GM21786 (cell line): ENCODE results near the gene ZNF189.

ENCODE experiments used
- ATAC-seq: cut with Tn5 transposase; IDR thresholded peaks from one replicate; pipeline ENCODE4 v1.9.1; 2021; ENCODE audit not compliant: unreplicated experiment

Gene ZNF189

DNA sequence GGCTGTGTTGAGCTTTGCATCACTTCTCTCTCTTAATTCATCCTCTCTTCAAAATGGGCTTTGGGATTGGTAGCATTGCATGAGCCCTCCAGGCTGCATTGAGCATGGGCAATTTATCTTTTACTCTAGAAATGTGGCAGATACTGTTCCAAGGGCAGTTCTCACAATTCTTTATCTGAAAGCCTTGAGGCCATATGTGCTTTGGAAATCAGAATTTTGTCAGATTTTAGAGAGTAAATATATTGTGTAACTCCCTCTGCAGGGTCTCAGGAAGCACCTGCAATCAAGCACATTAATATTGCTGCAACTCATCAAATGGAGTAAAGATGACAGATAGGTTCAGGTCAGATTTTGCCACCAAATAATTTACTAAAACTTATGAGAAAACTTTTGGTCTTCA is 19.3 kb downstream of the ZNF189 start:
- ATAC-seq: no peak

- no peak for ATAC-seq
These were observed 20.1 kb downstream of the ZNF189 start for GRCh38 chr9:101418518-101419430.

GRCh38 chr9:101419863-101420262 is 21.2 kb downstream of the ZNF189 start:
- no peak for ATAC-seq

- no peak for ATAC-seq
These were observed 23.0 kb downstream of the ZNF189 start for GRCh38 chr9:101421653-101422065.

GRCh38 chr9:101427358-101427757 is 28.7 kb downstream of the ZNF189 start:
- no peak for ATAC-seq

GRCh38 chr9:101427957-101428655 is 29.5 kb downstream of the ZNF189 start:
- ATAC-seq: peak; percentile 75

DNA sequence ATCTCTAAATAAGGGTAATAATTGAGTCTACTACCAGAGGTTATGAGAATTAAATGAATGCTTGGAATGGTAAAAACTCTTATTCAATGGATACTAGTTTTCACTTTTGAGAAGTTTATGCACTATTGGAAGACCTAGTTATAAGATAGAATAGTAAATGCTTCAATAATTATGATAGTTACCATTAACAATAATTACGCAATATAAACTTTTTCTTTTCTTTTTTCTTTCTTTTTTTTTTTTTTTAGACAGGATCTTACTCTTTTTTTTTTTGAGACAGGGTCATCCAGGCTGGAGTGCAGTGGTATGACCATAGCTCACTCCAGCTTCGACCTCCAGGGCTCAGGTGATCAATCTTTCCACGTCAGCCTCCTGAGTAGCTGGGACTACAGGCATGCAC is 30.3 kb downstream of the ZNF189 start:
- ATAC-seq: no peak

- ATAC-seq: no peak
These were observed 31.1 kb downstream of the ZNF189 start for GRCh38 chr9:101429736-101430135.

GRCh38 chr9:101432171-101432570 is 33.5 kb downstream of the ZNF189 start:
- ATAC-seq: no peak

DNA sequence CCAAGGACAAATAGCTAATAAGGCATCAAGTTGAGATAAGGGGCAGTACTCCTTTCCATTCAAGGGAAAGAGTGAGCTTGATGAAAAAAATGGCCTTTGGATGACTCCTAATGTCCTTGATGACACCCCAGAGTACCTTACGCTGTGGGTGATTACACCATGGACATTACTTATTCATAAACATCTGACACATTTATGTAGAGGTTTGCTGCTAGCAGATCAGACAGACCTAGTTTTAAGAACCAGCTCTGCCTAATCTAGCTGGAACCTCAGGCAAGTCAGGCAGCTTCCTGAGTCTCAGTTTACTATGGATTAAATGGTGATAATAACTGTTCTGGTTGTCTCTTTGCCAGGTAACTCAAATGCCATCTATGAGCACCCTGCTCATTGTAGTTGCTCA is 34.1 kb downstream of the ZNF189 start:
- ATAC-seq: no peak

- ATAC-seq: no peak
These were observed 34.6 kb downstream of the ZNF189 start for GRCh38 chr9:101433229-101433628.

- ATAC-seq: no peak
These were observed 36.3 kb downstream of the ZNF189 start for GRCh38 chr9:101434998-101435397.

DNA sequence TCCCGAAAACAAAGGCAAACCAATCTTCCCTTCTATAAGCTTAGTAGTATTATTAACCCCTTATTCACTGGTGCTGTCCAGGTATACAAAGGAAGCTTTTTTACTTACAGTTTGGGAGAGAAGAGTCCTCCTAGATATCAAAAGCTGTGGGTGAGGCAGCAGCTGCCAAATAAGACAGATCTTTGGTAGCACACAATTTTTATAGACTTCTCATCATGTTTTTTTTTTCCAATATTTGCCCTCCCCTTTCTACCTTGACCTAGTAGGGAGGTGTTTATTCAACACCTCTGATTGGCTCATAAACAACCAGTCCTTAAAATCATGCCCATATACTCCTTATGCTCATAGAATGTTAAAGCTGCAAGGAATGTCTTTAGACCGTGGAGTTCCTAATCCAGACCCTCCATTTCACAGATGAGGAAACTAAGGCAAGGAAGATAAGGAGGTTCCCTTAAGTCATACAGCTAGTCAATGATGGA is 37.0 kb downstream of the ZNF189 start, which contains the start of gene ALDOB:
TSS of gene ALDOB (minus strand) at position 174 of the 479 bp plus-strand sequence. CDS start 4,887 bp downstream, outside the sequence.
- ATAC-seq: no peak

- ATAC-seq: no peak
These were observed 39.2 kb downstream of the ZNF189 start for GRCh38 chr9:101437806-101438232.

- no peak for ATAC-seq
These were observed 39.9 kb downstream of the ZNF189 start for GRCh38 chr9:101438523-101438922.

DNA sequence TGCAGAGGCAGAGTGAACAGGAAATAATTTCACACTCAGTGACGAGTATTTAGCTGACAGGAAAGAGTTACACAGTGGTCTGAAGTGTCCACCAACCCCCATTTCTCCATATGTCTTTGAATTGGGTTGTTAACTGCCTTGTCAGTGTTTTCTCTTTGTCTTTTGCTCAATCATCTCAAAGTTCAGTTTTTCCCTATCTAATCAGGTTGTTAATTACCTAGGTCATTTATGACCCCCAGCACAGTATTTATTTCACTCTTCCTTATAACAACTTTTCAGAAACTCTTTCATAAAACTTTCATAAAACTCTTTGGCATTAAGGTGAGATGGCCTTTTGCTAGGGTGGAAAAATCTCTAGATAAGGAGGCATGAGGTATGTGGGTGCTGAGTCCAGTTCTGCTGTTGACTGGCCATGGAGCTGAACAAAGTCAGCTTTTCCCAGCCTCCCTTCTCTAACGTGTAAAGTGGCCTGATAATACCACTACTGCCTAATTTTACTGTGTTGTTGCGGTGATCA is 42.1 kb downstream of the ZNF189 start:
- no peak for ATAC-seq

- no peak for ATAC-seq
These were observed 43.7 kb downstream of the ZNF189 start for GRCh38 chr9:101442318-101442717.

- ATAC-seq: no peak
These were observed 44.1 kb downstream of the ZNF189 start for GRCh38 chr9:101442736-101443135.

GRCh38 chr9:101443364-101443771 is 44.7 kb downstream of the ZNF189 start:
- no peak for ATAC-seq

GRCh38 chr9:101445353-101446029 is 46.8 kb downstream of the ZNF189 start:
- no peak for ATAC-seq

DNA sequence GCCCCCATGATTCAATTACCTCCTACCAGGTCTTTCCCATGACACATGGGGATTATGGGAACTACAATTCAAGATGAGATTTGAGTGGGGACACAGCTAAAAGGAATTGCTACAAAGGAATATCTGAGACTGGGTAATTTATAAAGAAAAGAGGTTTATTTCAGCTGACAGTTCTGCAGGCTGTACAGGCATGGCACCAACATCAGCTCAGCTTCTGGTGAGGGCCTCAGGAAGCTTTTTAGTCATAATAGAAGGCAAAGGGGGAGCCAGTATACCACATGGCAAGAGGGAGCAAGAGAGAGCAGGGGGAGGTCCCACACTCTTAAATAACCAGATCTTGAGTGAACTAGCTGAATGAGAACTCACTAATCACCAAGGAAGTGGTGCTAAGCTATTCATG is 48.1 kb downstream of the ZNF189 start:
- ATAC-seq: no peak
